Neural cell (in vitro differentiated cells): ENCODE data around the gene PHLDB2. TPM values are rescaled to one million over a fixed set of nuclear protein-coding genes. Genes with fewer than 3 reads are reported as not detected.

Experiments used
- H2AFZ ChIP-seq: fragments of 200-600, 300-800 bp; sonication (generic), shearing (Covaris generic); 2 replicates; pipeline ENCODE4 v1.6.0; 2014; ENCODE audit warnings: low read depth, mild to moderate bottlenecking, antibody characterized with exemption, low read length, moderate library complexity
- H3F3A ChIP-seq: fragments of 200-600 bp; shearing (Covaris generic); 2 replicates; pipeline ENCODE4 v1.6.1; 2016; ENCODE audit warnings: mild to moderate bottlenecking, moderate library complexity, mixed read lengths, antibody characterized with exemption, low read length; ENCODE audit not compliant: insufficient read depth, poor library complexity, severe bottlenecking
- H3K27ac ChIP-seq: fragments of 200-600, 300-800 bp; sonication (generic), shearing (Covaris generic); 2 replicates; pipeline ENCODE4 v1.5.1; 2014; ENCODE audit warnings: mild to moderate bottlenecking, low read length, moderate library complexity
- H3K27me3 ChIP-seq: fragments of 300-800, 200-600 bp; sonication (generic), shearing (Covaris generic); 2 replicates; pipeline ENCODE4 v1.6.0; 2014; ENCODE audit warnings: mild to moderate bottlenecking, low read depth, low read length, moderate library complexity; ENCODE audit not compliant: insufficient read depth
- H3K36me3 ChIP-seq: fragments of 300-800, 200-600 bp; sonication (generic), shearing (Covaris generic); 2 replicates; pipeline ENCODE4 v1.5.1; 2014; ENCODE audit warnings: mild to moderate bottlenecking, antibody characterized with exemption, low read length, moderate library complexity; ENCODE audit not compliant: insufficient read depth
- H3K4me2 ChIP-seq: fragments of 300-800, 200-600 bp; sonication (generic), shearing (Covaris generic); 2 replicates; pipeline ENCODE4 v1.6.0; 2014; ENCODE audit warnings: mild to moderate bottlenecking, low read length
- H3K4me3 ChIP-seq: fragments of 300-800, 200-600 bp; sonication (generic), shearing (Covaris generic); 2 replicates; pipeline ENCODE4 v1.5.1; 2014; ENCODE audit warnings: mild to moderate bottlenecking, low read length, moderate library complexity
- H3K79me2 ChIP-seq: fragments of 200-600 bp; shearing (Covaris generic); replicated peaks from 2 replicates; pipeline ENCODE4 v1.6.0; 2014; ENCODE audit warnings: mild to moderate bottlenecking, low read length, moderate library complexity; ENCODE audit not compliant: insufficient read depth
- H3K9ac ChIP-seq: fragments of 300-800, 200-600 bp; sonication (generic), shearing (Covaris generic); 2 replicates; pipeline ENCODE4 v1.6.1; 2016; ENCODE audit warnings: mild to moderate bottlenecking, low read length, mixed read lengths
- H3K9me2 ChIP-seq: fragments of 200-600 bp; shearing (Covaris generic); 2 replicates; pipeline ENCODE4 v1.6.1; 2016; ENCODE audit warnings: mild to moderate bottlenecking, low read length, mixed read lengths; ENCODE audit not compliant: insufficient read depth
- H3K9me3 ChIP-seq: fragments of 200-600, 300-800 bp; sonication (generic), shearing (Covaris generic); 2 replicates; pipeline ENCODE4 v1.6.1; 2016; ENCODE audit warnings: mild to moderate bottlenecking, mixed run types, low read length, moderate library complexity, mixed read lengths
- H4K20me1 ChIP-seq: fragments of 200-600 bp; shearing (Covaris generic); 2 replicates; pipeline ENCODE4 v1.6.1; 2016; ENCODE audit warnings: mild to moderate bottlenecking, mixed run types; ENCODE audit not compliant: insufficient read depth
- CTCF ChIP-seq: fragments of 450-650 bp; IDR thresholded peaks from 2 replicates; pipeline ENCODE4 v1.5.1; 2014; ENCODE audit warnings: antibody characterized with exemption, mild to moderate bottlenecking, moderate library complexity; ENCODE audit not compliant: poor library complexity, severe bottlenecking
- EZH2 ChIP-seq: fragments of 200-600, 300-800 bp; shearing (Covaris generic), sonication (generic); IDR thresholded peaks from 2 replicates; pipeline ENCODE4 v1.6.1; 2014; ENCODE audit warnings: antibody characterized with exemption, low read length, borderline replicate concordance, mild to moderate bottlenecking; ENCODE audit not compliant: insufficient read depth, poor library complexity, severe bottlenecking
- POLR2AphosphoS5 ChIP-seq: IDR thresholded peaks from 2 replicates; pipeline ENCODE4 v1.6.1; 2012
- RAD21 ChIP-seq: fragments of 450-650 bp; conservative IDR thresholded peaks from 2 replicates; pipeline ENCODE4 v1.6.1; 2014; ENCODE audit warnings: antibody characterized with exemption, mild to moderate bottlenecking, moderate library complexity
- REST ChIP-seq: IDR thresholded peaks from 2 replicates; pipeline ENCODE4 v1.6.1; 2012; ENCODE audit warnings: borderline replicate concordance
- TAF1 ChIP-seq: IDR thresholded peaks from 2 replicates; pipeline ENCODE4 v1.6.1; 2012; ENCODE audit warnings: low read depth
- polyA plus RNA-seq: library from polyadenylated mRNA; depleted of rRNA; stranded (reverse); fragments of >200 nt; gene quantifications from 2 replicates; pipeline ENCODE4 v1.2.3, GENCODE V29; 2014

Gene PHLDB2
- polyA plus RNA-seq, 1 donor from 2014 or later, result 1.4 TPM

- TF ChIP-seq POLR2AphosphoS5, result no peak
- no peak for TF ChIP-seq EZH2
- no peak for TF ChIP-seq CTCF
- no peak for TF ChIP-seq TAF1
- TF ChIP-seq RAD21, result no peak
- no peak for TF ChIP-seq REST
- Histone ChIP-seq H3K9me2 (no peaks in the 10 kb centered on the region), H3F3A (no peaks in the 10 kb centered on the region), H2AFZ (no peak overlapping the region), H3K4me2 (no peak overlapping the region), H3K4me3 (no peak overlapping the region), H3K9ac (no peak overlapping the region), H3K9me3 (no peaks in the 10 kb centered on the region), H3K27ac (no peak overlapping the region), H3K79me2 (peaks cover 42% of the 10 kb centered on the region), H3K27me3 (no peaks in the 10 kb centered on the region), H3K36me3 (no peaks in the 10 kb centered on the region), H4K20me1 (no peaks in the 10 kb centered on the region)
Measured at GRCh38 chr3:111984636-111985298, 125.7 kb downstream of the PHLDB2 start.

- no peaks in the 10 kb centered on the region for H3K9me2 ChIP-seq
- H2AFZ ChIP-seq, result no peak overlapping the region
- H3K27ac ChIP-seq, result no peak overlapping the region
- no peaks in the 10 kb centered on the region for H4K20me1 ChIP-seq
- no peak overlapping the region for H3K9ac ChIP-seq
- H3K36me3 ChIP-seq, result peaks cover 4% of the 10 kb centered on the region
- no peaks in the 10 kb centered on the region for H3K27me3 ChIP-seq
- TF ChIP-seq POLR2AphosphoS5 (no peak), CTCF (no peak), TAF1 (no peak), RAD21 (no peak)
- no peaks in the 10 kb centered on the region for H3F3A ChIP-seq
- H3K9me3 ChIP-seq, result no peaks in the 10 kb centered on the region
- H3K4me3 ChIP-seq, result no peak overlapping the region
- no peak overlapping the region for H3K4me2 ChIP-seq
- H3K79me2 ChIP-seq, result peaks cover 27% of the 10 kb centered on the region
Measured at GRCh38 chr3:111986800-111987199, 127.7 kb downstream of the PHLDB2 start.
